Fibroblast of the conjunctiva (primary cell): Measurements from ENCODE around the gene COMMD6.
"Not testable (repeated sequence)": the region's sequence is repeated elsewhere in the genome, so short reads cannot be mapped to it uniquely, and the experiment has no call there.

Experiments
- DNase-seq: peaks from one replicate; pipeline ENCODE4 v3.0.0-alpha.2; 2010; ENCODE audit warnings: low read depth

Gene COMMD6

DNA sequence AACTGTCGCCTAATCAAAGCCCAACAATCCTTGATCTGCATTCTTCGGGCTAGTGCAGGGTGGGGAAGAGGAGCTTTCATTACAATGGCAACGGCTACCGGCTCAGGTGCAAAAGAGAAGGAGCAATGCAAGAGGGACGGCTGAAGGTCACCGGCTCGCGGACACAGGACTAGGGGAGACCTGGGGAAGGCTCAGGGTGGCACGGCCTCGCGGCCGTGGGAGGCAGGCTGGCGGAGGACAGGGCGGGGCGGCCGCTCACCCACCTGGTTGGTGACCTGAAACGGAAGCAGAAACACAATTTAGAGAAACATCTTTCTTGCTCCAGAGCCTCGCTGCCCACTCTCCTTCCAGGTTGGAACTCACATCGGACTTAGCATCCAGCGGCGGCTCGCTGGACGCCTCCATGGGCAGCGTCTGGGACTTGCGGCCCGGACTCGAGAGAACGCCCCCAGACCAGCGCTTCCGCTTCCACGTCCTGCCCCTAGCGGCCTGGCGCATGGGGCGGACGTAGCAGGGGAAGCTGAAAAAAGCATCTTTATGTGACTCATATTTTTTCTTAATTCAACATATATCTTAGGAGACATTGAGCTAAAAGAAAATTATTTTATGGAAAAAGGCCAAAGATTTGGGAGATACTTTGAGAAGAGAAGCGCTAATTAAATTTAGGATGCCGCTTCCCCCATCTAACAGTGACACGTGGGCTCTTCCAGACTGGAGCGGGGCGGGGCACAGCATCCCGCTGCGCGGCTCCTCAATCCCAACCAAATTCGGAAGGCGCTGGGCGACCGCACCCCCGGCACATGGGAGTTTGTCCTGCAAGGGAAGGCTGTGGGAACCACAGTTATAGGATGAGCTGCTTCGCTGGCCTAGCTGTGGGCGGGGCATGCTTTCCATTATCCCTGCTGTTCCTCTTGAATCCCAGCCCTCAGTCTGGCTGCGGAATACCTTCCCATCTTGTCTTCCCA is at the start of gene COMMD6:
TSS of gene COMMD6 (minus strand) at position 441 of the 965 bp plus-strand sequence. CDS start at position 405, 36 bp downstream.
- DNase-seq = peak; percentile 68

DNA sequence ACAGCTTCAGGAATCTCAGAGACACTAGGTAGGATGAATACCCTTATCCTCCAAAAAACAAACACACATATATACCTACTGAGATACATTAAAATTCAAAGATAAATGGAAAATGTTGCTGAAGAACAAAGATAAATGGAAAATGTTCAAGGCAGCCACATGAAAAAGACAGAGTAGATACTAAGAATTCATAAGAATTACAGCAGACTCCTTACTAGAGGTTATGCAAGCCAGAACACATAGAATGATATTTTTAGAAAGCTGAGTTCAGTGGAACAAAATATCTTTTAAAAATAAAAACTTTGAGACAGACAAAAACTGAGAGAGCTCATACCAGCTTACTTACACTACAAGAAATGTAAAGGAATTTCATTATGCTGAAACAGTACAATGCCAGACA is 47.5 kb upstream of the COMMD6 start:
- no peak for DNase-seq

DNA sequence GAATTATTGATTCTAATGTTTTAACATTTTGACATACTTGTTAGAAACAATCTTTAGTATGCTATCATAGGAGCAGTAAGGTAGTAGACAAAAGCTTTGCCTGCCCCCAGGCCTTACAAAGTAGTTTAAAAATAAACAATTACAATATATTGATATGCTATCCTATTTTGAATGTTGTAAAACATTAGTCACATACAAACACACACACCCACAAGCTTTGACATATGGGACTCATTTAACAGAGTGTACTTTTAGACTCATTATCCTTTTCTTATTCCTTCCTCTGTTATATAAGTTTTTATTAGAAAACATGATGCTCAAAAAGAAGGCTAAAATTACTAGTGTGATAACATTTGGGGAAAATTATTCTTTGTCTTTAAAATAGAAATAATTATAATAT is 45.5 kb upstream of the COMMD6 start:
- DNase-seq = no peak

DNA sequence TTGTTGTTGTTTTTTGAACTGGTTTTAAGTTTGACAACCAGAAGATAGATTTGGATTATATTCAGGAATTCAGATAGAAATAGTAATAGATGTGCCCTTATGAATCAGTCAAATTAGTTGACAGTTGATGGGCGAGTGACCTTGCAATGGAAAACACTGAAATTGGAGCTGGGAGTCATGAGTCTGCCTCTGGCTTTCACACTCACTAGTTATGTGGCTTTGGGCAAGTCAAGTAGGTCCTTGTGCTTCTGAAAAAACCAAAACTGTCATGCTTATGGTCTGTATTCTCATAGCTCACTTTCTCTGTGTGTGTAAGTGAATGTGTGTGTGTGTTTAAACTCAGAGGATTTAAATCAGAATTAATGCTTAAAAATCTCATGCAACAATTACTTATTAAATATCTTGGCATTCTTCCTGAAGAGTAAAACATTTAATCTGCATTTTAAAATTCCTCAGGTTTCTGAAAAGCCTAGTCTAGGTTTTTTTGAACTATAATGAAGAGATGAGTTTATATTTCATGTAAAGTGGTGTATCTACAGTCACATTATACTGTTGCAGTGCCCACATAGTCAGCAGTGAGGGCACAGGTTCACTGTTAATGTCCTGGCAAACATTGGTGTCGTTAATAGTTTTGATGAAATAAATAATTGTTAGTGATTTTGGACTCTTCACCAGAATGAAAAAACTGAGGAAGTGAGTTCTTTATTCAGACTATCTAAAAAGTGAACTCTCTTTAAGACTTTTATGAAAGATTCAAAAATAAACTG is 44.4 kb upstream of the COMMD6 start:
- DNase-seq = no peak

DNA sequence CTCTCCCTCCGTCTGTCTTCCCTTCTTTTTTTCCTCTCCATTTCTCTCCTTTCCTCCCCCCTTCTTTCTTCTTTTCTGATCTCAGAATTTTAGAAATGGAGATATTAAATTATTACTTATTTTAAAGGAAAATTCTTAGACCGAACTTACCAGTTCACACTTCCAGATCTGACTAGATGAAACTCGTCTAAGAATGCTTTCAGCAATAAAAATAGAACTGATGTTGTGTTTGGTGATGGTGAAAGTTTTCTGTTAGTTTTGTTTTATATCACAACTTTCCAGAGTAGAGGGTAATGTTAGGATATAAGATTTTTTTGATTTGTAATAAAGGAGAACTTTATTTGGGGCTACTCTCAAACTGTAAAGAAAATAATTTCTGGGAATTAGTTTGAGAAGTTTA is 41.9 kb upstream of the COMMD6 start:
- no peak for DNase-seq

DNA sequence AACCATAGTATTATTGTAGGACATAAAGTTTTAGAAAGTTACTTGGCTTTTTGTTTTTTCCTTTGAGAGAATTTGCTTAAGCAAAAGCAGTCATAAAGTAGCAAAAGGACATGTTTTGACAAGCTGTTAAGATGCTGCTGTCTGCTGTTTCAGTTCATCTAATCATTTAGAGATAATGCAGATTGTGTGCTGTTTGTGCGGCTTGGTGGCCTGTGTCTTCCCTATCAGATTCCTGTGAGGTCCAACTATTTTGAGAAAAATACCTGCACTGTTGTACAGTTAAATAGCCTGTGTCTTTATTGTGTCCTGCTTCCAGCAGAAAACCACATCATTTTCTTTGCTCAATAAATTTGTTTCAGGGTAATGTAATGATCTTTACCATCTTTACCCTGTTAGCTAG is 31.9 kb upstream of the COMMD6 start:
- no peak for DNase-seq

DNA sequence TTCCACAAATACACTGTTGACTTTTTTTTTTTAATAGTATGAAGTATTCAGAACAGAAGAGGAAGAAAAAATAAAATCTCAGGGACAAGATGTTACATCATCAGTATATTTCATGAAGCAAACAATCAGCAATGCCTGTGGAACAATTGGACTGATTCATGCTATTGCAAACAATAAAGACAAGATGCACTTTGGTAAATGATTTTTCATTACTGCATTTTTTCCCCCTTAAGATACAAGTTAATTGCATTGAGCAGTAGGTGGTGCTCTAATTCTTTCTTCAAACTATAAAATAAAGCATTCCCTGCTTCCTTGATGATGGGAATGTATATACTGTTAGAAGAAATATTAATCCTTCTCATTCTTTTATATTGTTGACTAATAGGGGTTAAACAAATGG is 29.0 kb upstream of the COMMD6 start:
- peak; percentile 17 for DNase-seq

DNA sequence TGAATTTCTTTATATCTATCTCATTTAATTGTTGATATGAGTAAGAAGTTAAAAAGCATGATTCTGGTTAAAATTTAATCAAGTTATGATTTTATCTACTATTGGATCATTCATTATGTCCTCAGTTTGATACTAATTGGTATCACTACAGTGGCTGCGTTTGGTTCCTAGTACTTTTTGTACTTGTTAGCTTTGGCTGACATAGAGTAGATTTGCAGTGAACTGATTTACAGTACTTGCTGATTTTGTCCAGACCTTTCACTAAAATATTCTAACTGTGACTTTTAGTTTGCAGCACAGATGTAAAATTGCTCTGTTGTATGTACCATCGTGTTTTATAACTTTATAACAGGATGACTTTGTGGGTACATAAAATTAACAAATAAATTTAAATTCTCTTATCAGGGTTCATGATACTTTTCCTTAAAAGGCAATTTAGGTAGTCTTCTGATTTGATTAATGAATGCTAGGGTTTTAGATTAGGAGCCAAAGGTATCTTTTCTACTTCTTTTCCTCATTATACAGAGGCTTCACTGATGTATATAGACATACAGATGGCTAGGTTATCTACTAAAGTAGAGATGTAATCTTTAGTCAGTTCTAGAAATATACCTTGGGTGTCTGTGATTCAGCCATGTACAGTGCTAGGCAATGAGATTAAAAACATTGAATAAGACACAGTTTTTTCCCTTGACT is 20.7 kb upstream of the COMMD6 start:
- no peak for DNase-seq

DNA sequence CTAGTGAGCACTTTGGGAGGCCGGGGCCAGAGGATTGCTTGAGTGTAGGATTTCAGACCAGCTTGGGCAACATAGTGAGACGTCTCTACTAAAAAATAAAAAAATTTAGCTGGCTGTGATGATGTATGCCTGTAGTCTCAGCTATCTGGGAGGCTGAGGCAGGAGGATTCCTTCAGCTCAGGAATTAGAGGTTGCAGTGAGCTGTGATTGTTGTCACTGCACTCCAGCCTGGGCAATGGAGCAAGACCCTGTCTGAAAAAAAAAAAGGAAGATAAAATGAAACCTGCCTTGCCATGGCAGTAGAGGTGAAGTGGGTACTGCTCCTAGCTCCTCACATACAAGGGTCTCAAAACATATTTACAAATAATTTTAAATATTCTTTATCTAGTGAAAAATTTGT is 19.3 kb upstream of the COMMD6 start:
- no peak for DNase-seq

DNA sequence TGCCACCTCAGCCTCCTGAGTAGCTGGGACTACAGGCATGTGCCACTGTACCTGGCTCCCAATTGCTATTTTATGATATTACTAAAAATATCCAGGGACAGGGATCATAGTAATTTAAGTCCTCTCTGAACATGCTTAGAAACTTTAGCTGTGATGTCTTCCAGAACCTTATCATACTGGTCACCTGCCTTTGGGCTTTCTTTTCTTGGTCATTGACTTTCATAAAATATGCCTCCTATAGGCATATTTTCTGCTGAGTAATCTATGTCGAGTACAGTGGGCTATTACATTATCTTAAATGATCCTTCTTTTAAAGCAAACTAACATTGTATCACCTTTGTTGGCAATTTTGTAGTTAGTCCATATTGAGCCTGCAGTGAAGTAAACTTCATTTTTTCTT is 18.2 kb upstream of the COMMD6 start:
- no peak for DNase-seq

DNA sequence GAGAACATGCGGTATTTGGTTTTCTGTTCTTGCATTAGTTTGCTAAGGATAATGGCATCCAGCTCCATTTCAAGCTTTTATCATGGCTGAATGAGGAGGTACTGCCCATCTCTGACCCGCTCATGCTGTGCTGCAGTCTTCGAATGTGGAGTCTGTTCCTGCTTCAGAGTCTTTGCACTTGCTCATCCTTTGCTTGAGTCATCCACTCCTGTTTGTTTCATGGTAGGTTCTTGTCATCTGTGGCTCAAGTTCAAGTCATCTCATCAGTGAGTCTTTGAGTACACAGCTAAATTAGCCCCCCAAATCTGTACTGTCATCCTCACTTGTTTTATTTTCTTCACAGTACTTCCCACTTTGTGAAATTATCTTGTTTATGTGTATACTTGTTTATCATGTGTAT is 17.3 kb upstream of the COMMD6 start:
- no peak for DNase-seq

DNA sequence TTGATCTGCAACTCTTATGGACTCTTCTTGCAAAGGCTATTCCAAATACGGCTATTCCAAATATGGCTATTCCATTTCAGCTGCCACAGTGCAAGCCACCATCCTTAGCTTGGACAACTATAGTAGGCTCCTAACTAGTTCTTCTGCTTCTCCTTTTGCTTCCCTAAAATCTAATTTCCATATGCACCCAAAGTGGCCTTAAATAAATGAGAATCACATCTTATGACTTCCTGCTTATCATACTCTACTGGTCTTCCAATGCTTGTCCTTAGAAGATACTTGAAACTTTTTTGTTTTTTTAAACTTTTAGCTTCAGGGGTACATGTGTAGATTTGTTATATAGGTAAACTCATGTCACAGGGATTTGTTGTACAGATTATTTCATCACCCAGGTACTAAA is 16.8 kb upstream of the COMMD6 start:
- no peak for DNase-seq

DNA sequence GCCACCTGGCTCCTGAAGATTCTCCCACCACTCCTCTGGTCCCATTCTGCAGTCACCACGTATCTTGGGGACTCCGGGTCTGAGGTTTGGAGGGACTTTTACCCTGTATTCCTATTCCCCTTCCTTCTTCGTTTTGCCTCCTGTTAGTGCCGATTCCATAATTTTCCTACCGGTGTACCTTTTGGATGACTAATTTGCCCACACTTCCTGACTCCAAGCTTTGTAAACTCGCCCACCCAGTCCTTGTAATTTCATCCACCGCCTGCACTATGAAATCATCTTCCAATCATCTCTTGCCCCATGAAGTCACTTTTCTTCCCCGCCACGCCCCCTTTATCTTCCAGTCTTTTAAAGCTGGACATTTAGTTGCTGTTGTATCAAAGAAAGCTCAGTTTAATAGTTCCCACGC is 12.5 kb upstream of the COMMD6 start:
- peak; percentile 41 for DNase-seq

DNA sequence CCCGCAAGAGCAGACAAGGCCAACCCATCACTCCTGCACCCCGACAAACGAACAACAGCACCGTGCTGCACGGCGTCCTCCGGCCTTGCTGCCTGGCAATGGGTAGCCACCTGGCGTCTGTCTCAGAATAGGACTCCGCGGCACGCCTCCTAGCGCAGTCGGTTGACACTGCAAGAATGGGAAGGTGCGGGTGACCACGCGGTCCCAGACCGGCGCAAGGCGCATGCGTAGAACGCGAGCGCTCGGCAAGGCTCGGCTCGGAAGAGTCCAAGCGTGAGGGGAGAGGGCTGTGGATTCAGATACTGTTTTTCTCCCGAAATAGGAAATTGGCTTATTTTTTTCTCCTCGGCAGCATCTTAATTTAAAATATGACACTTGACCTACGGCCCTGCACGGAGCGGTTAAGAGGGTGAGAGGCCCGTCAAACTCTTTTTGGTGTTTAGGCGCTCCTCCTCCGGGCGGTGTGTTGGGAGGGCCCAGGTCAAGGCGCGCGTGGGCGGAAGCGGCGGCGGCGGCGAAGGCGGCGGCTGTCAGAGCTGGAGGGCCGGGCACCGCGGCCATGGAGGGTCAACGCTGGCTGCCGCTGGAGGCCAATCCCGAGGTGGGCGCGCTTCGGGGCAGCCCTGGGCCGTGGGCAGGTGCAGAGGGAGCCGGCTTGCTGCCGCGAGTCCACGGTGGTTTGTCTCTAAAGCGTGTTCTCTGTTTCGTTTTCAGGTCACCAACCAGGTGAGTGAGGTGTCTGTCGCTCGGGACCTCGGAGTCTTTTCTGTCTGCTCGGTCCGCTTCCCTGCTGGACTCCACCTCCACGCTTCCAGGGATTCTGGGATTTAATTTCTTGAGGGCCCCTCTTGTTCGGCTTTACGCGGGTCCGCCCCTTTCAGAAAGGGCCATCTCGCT is 11.9 kb upstream of the COMMD6 start, which contains the start of gene UCHL3:
TSS of gene UCHL3 (plus strand) at position 530 of the 897 bp plus-strand sequence. CDS start at position 560, 30 bp downstream.
- DNase-seq = peak; percentile 91

DNA sequence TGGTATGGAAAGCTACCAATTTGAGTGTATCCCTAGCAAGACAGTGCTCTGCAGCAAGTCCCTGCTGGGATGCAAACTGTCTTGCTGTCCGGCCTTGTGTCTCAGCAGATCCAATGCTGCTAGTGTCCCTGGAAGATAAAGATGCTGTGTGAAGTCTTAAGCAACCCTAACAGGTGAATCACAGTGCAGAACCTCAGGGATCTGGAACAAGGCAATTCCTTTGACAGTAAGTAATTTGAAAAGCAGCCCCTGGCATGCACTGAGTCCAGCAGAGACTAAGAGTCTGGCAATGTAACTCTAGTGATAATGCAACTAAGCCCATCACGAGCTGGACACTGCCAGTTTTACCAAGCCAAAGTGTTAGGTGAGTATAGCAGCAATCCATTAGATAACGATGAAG is 10.3 kb upstream of the COMMD6 start:
- no peak for DNase-seq

DNA sequence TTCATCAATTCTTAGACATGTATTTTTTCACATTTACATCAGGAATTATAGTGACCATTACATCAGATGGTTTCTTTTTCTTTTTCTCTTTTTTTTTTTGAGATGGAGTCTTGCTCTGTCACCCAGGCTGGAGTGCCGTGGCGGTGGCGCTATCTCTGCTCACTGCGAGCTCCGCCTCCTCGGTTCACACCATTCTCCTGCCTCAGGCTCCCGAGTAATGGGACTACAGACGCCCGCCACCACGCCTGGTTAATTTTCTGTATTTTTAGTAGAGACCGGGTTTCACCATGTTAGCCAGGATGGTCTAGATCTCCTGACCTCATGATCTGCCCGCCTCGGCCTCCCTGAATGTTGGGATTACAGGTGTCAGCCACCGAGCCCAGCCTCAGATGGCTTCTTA is 7.7 kb upstream of the COMMD6 start:
- DNase-seq = not testable (repeated sequence)

DNA sequence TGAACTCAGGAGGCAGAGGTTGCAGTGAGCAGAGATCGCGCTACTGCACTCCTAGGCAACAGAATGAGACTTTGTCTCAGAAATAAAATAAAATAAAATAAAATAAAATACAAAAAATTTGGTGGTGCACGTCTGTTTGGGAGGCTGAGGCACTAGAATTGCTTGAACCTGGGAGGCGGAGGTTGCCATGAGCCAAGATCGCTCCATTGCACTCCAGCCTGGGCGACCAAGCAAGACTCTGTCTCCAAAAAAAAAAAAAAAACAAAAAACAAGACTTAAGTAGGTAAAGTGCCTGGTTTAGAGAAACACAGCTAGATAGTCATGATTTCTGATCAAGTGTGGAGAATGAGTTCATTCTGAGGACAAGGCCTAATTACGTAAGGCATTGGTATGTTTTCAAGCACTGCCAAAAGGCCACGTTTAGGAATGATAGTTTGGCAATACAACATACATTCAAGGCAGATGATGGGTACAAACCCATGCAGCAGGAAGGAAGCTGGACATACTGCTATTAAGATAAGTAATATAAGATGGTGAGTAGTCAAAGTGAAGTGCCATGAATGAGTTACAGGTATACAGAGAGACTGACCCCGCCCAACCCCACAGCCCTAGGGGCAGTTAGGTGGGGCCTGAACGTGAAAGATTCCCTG is 7.2 kb upstream of the COMMD6 start:
- peak; percentile 72 for DNase-seq

DNA sequence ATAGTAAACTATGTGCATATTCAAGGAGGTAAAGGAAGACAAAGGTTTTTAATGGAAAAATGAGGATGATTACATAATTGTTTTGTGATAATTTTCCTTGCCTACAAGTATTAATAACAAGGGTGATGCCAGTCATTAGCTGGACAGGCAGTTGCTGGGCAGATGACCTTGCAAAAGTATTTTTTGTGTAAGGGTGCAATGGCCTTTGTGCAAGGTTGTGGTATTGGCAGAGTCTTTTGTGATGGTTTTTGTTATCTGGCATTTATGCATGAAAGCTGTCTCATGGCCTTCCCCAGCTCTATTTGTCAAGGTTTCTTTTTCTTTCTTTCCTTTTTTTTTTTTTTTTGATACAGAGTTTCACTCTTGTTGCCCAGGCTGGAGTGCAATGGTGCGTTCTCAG is 4.3 kb upstream of the COMMD6 start:
- no peak for DNase-seq

DNA sequence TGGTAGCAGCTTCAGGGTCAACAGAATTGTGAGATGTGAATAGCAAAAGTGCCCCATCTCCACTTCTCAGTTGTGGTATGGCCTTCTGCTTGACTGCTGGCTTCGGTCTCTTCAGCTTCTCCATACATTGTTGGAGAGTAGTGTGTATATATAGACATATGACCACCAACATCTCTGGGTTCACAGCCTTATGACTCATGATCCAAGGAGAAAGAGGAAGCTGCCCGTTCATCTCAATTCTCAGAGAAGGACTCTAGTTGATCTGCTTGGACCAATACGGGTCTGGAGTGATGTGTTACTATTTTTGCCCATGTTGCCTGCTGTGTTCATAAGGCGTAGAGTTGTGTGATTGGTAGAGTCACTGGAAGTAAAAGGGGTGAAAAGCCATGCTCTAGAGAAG is 3.6 kb upstream of the COMMD6 start:
- DNase-seq = no peak

DNA sequence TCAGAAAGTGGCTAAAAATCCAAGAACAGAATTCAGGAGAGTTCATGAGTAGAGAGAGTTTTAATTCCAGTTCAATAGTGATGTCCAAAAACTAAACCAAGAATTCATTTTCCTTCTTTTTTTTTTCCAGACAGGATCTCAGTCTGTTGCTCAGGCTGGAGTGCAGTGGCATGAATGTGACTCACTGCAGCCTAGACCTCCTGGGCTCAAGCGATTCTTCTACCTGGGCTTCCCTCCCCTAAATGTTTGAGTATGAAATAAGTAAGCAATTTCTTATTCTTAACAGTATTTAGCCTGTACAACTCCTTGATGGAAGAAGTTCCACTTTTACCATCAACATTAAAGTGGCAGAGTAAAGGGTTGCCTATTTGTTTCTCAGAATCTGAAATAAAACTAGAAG is 3.8 kb downstream of the COMMD6 start:
- no peak for DNase-seq

DNA sequence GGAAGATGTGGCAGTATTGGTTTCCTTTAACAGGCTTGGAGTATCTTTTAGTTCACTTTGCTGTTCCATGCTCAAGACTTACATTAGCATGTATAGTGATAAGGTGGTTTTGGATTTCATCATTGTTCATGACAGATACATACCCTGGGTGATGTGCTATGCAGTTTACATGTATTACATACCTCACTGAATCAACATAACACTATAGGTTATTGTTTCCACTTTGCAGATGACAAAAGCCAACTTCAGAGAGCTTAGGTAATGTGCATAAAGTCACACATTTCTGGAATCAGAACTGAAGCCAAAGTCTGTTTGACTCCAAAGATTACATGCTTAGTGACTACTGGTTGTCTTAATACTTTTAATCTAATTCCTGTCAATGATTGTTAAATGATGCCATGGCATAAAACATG is 7.1 kb downstream of the COMMD6 start:
- DNase-seq = no peak
